C4-2B (cell line): Measurements from ENCODE around the gene PHOX2B.

Experiments used
- H3K27ac ChIP-seq: fragments of 450-650 bp; 2 replicates; pipeline ENCODE4 v1.5.1; 2017
- CTCF ChIP-seq: fragments of 450-650 bp; conservative IDR thresholded peaks from 2 replicates; pipeline ENCODE4 v1.5.1; 2017; ENCODE audit warnings: mild to moderate bottlenecking
- ZFX ChIP-seq: fragments of 450-650 bp; IDR thresholded peaks from 2 replicates; pipeline ENCODE4 v1.6.1; 2017

Gene PHOX2B

GRCh38 chr4:41703785-41704184, 44.7 kb downstream of the PHOX2B start:
- TF ChIP-seq CTCF (no peak), ZFX (no peak)
- H3K27ac ChIP-seq: no peak overlapping the region

GRCh38 chr4:41702770-41703169, 45.8 kb downstream of the PHOX2B start:
- no peak for TF ChIP-seq ZFX
- no peak for TF ChIP-seq CTCF
- H3K27ac ChIP-seq: no peak overlapping the region

- TF ChIP-seq ZFX: no peak
- TF ChIP-seq CTCF: no peak
- H3K27ac ChIP-seq: no peak overlapping the region
Observed at GRCh38 chr4:41701983-41702382, 46.5 kb downstream of the PHOX2B start.

- TF ChIP-seq ZFX: no peak
- TF ChIP-seq CTCF: no peak
- H3K27ac ChIP-seq: no peak overlapping the region
Observed at GRCh38 chr4:41696763-41697162, 51.8 kb downstream of the PHOX2B start.

- no peak for TF ChIP-seq ZFX
- no peak for TF ChIP-seq CTCF
- H3K27ac ChIP-seq: no peak overlapping the region
Observed at GRCh38 chr4:41696131-41696530, 52.4 kb downstream of the PHOX2B start.
